ENCODE data around the gene CLEC16A.

The CLEC16A gene

DNA sequence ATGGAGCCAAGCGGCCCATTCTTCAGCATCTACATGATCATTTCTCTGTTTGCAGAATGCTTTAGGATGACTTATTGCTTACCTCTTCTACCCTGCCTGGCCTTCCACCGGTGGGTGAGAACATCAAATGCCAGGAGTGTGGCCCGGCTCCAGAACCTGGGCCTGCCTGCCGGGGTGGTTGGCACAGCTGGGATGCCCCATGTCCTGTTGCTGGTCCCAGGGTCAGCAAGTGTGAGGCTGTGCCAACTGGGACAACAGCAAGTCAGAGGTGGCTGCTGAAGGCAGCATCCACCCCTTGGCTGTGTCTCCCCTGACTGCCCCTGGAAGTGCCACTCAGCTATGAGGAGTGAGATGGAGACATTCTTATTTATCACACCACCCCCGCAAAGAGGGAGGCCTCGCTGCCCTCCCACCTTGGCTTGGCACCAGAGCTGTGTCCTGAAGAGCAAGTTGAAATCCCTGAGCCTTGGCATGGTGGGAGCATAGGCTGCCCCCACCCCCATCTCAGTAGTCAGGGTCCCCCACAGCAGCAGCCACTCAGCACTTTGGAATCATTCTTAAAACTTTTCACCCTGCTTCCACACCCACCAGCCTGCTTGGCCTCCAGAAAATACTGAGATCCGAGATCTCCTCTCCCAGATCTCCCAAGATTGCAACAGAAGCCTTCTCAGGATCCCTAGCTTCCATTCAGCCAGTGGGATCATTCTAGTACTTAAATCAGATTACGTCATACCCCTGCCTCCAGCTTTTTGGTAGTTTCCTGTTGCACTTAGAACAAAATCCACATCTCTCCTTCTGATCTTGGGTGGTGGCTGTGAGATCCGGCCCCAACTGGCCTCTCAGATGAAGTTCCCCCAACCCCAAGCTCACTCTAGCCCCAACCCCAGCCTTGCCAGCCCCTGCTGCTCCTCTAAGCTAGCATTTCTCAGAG, 184.1 kb downstream of the CLEC16A start:
- no peak for DNase-seq

DNA sequence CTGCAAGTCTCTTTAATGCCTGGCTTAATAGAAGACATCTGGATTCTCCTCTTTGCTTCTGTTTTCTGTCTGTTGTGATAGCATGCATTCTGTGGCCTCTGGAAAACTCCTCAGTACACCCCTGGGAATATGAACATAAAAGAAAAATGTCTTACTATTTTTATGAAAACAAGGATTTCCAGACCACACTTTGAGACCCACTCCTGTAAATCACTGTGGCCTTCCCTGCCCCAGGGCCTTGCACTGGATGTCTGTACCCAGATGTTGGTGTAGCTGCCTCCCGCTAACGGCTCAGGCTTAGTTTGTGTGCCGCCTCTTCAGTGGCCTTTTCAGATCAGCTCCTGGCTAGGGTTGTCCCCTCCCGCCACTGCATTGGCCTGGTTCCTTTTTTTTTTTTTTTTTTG, 185.0 kb downstream of the CLEC16A start:
- no peak for DNase-seq

DNA sequence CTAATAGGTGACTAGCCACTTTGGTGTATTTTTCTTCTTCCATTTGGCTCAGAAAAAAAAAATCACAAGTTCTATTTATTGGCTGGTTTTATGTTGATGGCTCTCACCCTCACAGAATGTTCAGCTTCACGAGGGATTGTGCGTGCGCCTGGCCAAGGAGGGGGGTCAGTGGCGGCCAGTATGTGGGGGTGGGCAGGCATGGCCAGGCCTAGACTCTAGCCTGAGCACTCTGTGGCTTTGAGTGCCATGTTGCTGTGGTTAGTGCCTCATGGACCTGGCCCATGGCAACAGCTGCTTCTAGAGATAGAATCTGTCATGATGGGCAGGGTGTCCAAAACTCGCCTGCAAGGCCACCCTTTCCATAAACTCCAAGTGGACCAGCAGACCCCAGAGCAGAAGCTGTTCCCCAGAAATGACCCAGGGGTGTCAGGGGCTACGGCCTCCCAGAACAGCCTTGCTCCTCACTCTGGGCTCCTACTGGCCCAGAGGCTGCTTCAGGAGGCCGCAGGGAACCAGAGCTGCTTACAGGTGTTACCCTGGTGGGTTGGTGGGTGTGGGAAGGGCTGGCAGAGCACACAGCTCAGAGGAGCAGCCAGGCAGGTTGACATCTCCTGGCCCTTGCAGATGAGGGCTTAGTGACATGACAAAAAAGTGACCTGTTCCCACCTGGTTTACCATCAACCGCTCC, 186.8 kb downstream of the CLEC16A start:
- DNase-seq = no peak

DNA sequence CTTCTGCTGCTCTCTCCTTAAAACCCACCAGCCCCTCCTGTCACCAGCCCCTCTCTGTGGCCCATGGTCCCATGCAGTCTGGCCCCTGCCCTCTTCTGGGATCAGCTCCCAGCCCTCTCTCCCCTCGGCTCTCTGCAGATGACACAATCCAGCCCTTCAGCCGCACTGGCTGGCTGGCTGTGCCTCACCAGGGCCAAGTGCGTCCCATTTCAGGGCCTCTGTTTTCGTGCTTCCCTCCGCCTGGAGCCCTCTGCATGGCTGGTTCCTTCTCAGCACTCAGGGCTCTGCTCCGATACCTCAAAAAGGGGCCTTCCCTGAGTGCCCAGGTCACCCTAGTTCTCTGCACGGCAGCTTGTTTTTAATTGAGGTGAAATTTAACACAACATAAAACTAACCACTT, 187.3 kb downstream of the CLEC16A start:
- DNase-seq = no peak

DNA sequence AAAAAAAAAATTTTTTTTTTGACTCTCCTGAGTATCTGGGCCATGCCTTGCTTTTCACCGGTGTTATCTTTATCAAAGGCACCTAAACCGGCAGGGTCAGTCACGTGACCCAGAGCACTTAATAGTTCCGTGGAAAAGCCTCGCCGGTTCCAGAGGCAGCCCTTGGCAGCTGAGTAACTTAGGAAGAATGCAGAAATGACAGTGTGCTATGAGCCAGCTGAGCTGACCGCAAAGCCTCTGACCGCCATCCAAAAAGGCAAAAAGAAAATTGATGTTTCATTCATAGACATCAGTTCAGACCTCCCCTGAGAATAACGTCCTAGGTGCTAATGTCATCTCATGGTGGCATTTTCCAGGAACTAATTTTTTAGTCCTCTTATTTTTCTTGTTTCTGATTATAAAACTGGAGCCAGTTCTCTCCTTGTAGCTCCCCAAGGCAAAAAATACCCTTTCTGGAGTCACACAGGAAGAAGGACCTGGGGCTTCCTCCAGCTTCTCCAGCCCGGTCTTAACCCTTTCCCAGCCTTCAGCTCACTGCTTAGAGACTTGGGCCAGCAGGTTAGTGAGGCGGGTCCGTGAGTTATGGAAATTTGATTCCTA, 189.1 kb downstream of the CLEC16A start:
- no peak for DNase-seq

DNA sequence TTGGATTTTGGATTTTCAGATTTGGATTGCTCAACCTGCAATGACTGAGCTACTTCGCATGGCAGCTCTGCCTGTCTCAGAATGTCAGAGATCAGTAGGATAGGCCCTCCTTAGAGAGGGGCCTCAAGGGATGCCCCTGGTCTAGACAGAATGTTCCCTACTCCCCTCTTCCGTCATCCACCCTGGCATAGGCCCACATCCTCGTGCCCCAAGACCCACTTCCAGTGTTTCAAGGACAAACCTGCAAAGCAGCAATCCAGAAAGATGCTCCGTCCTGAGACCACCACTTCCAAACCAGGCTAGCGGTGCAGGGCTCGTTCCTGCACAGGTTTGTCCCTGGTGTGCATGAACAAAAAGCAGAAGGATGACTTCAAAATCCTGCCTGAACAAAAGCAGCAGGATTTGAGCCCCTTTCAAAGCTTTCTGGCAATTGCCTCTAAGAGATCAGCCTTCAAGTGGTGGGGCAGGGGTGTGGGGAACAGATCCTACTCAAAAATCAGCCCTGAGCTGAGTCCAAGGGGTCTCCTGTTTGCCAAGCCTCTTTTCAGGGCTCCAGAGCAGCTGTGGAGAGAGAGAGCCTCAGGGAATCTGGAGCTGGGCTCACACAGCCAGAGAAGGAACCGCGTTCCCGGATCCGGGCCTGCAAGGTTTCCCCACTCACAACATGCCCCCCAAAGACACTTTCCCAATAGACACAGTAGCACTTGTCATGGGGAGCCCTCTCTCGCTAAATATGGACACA, 190.5 kb downstream of the CLEC16A start:
- no peak for DNase-seq

DNA sequence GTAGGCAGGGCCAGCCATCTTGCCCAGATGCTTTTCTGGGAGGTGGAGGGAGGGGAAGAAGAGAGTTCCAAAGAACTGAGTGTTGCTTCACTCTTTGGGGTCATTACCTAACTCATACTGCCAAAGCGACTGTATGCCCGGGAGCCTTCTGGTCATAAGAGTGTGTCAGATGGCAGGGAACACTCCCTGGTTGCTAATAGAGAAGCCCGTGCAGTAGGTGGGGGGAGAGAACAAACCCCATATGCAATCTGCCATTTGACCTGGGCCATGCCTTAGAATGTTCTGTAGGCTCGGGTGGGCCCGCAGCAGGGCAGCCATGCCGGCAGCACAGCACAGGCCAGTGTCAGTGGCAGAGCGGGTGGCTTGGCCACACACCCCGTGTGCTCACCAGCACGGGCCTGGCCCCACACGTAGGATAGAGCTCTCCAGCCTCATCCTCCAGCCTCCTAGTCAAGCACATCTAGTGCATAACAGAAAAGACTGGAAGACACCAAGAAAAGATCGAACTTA, 191.2 kb downstream of the CLEC16A start:
- DNase-seq = no peak

DNA sequence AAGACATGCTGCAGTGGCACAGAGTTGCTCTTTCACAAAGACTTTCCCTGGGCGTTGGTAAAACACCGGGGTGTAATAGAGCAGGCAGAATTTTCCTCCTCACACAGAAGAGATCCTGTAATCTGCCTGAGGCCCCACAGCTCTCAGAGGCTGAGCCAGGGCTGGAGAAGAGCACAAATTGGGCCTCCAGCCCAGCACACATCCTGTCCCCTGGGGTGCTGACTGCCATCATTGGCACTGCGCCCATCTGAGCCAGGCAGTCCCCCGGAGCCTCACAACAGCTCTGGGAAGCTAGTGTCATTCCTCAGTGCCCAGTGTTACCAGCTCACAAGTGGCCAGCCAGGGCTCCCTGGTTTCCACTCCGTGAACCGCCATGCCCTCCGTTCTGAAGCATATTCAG, 192.2 kb downstream of the CLEC16A start:
- no peak for DNase-seq

DNA sequence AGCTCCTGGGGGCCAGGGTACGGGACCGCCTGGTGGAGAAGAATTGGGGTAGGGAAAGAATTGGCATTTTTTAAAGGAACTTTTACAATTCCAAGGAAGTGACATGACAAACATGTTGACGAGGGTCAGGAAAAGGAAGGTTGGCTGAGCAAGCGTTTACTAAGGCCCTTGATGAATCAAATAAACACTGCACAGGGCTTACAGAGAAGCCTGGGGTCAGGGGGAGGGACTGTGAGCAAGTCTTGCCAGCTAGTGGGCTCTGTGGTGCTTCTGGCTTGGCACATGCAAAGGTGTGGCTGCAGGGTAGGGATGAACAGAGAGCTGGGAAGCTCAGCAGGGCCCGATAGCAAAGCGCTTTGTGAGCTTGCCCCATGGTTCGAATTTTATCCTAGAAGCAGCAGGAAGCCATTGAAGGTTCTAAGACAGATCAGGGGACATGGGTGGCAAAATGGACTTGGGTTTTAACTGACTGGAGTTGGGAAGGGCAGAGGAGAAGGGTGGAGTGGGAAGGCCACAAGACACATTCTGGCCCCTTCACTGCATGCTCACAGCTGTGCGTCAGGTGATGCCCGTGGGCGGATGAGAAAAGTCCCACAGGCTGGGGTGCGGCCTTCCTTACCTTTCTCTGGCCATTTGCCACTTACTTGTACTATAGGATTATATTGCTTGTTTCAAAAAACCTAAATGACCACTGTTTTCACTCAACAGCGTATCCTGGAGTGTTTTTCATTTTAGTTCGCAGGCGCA, 193.8 kb downstream of the CLEC16A start:
- no peak for DNase-seq

DNA sequence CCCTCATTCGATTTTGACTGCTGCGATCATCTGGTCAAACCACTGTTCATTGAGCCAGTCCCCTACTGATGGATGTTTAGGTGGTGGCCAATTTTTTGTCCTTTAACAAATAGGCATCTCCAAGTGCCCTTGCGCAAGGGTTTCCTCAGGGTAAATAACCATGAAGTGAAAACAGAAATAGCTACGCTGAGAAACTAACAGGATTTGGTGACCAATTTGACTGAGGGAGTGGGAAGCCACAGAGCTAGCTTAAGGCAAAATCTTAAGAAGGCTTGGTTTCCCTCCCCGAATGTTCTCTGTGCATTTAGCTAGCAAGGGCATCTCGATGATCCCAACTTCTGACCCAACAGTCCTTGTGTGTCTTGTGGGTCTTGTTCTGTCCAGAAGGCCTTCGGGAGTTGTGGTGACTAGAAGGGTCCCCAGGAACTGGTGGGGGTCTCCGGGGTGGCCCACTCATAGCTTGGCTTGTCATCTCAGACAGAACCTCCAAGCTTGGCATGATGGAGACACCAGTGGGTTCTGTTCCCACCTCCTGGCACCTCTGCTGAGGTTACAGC, 194.5 kb downstream of the CLEC16A start:
- no peak for DNase-seq

DNA sequence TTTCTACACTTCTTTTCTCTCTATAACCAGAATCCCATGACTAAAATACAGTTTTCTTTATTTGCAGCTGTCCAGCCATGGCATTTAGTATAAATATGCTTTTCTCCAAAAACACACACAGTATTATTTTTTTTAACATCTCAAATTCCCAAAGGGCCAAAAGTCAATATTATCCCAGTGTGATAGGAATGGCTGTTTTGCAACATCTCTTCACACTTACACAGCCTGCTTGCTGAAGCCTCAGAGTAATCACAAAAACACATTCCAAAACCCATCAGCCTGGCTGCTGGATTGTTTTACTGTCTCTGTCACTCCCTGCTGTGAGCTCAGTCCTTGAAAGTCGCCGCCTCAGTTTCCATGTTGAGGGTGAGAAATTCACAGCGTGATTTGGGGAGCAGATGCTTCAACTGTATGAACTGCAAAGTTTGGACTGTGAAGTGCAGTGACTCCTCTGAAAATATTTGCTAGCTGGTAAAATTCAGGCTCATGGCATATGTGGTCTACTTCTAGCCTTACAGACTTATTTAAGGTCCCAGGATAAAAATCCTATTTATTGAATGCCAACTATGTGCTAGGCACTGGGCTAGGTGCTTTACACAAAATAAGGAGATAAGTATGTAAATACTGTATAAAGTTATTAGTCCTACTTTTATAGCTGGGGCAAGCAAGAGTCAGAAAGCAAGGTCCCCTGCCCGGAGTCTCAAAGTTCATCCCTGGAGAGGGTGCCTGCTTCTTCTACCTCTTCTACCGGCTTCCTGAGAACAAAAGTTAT, 195.1 kb downstream of the CLEC16A start:
- no peak for DNase-seq

DNA sequence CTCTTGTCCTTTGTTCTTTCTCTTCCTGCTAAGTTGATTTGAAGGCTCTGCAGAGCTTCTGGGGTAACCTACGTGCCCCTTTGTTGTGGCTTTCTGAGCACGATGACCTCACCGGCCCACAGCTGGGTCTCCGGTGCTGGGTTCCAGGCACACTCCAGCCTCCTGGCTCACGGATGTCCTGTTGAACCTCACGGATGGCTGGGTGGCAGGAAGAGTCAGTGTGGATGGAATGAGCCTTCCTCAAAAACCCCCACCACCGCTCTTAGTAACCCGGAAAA, 195.7 kb downstream of the CLEC16A start:
- DNase-seq = no peak

DNA sequence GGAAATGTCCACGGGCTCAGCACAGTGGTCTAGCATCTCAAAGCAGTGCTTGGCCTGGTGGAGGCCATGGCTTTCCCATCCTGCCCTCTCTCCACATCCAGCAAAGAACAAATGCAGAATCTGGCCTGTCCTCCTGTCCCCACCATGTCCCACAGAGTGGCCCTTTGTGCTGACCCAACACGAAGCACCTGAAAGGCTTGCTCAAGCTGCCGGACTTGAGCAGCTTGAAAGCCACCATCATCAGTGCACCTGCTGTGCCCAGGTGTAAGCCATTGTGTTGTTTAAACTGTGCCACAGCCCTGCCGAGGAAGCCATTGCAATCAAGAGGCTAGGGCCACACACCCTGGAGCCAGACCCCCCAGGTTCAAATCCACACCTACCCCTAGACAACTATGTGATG, 196.1 kb downstream of the CLEC16A start:
- DNase-seq = no peak

DNA sequence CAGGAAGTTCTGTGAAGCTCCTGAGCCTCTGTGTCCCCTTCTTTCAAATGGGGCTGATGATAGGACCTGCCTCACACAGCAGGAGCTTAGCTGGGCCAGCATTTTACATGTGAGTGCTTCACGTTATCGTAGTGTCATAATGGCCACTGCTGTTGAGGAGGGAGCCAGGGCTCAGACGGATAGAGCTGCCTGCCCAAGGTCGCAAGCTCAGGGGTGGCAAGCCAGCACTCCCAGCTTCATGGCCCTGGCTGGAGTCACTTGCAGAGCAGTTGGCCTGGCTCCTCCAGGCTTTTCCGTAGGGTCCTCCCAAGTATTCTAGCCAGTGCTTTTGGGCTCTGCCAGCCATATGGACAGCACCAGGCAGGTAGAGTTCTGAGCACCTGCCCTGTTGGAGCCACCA, 196.5 kb downstream of the CLEC16A start:
- no peak for DNase-seq

DNA sequence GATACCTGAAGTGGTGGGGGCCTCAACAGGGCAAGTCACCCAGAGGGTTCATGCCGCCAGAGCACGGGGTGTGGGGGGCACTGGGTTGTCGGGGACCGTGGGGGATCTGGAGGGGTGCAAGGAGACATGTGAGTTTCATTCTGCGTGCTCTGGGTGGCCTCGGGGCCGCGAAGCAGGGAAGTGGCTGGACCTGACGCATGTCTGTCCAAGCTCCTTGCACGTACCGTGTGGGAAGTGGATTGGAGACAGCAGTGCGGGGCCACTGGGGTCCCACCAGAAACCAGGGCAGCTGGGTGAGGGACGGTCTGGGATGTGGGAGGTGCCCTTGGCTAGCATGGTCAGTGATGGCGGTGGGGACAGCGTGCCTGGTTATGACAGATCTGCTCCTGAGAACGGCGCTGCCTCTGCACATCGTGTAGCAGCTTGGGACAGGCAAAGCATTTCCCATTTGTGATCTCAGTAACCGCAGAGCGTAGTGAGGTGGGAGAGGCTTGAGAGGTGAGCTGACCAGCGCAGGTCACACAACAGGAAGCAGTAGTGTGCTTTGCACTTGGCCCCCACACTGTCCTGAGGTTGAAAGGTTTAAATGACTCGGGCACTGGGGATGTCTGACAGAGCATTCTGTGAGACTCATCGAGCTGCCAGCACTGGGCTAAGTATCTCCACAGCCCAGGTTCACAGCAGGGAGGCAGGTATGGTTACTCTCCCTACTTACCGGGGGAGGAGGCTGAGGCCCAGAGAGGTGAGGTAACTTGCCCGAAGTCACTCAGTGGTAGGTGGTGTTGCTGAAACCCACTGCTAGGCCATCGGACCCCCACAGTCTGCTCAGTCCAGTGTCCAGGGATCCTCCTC, 197.3 kb downstream of the CLEC16A start:
- no peak for DNase-seq

DNA sequence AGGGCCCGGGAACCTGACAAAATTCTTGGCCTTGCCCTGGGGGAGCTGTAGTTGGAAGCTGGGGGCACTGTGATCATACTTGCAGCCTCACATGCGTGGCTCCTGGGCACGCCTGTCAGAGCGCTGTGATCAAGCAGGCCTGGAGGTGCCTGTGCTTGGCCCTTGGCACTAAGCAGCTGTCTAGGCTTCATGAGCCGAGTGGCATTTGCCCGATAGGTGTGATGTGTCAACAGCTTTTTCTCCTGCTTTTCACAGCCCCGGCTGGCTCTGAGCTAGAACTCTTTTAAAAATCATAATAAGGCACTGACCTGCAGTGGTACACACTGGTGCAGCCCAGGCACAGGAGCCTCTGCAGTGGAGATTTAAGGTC, 197.9 kb downstream of the CLEC16A start:
- DNase-seq = no peak

DNA sequence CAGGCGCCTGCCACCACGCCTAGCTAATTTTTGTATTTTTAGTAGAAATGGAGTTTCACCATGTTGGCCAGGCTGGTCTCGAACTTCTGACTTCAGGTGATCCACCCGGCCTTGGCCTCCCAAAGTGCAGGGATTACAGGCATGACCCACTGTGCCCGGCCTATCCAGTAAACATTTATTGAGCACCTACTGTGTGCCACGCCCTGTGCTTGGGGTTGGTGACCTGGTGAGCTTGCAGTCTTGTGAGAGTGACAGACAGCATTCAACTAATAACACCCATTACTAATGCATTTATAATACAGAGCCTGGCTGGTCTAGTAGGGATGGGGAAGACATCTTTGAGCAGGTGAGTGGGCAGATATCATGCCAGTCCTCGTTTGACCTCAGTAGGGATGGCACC, 198.6 kb downstream of the CLEC16A start:
- no peak for DNase-seq

DNA sequence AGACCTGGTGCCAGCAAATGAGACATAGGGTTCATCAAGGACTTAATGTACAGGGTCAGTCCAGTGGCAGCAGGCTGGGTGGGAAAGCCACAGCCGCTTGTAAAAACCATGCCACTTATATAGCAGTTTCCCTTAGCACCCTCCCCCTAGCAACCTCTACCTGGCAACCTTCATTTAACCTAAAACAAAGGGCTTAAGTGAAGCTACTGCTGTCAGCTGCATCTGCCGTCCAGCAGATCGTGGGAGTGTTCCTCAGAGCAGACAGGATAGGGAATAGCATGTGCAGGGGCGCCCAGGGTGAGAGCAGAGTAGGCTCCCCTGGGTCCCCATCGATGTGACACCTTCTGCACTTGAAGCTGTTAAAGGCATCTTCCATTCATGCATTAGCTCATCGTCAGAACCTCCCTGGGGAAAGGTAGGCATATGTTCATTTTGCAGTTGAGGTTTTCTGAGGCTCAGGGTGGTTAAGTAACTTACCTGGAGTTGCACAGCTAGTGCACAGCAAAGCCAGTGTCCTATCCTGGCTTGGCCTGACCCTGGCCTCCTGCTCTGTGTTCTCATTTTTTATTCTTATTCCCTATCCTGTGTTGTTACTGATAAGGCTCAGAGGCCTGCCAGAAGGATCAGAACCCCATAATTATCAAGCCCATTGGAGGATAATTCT, 199.1 kb downstream of the CLEC16A start:
- no peak for DNase-seq

DNA sequence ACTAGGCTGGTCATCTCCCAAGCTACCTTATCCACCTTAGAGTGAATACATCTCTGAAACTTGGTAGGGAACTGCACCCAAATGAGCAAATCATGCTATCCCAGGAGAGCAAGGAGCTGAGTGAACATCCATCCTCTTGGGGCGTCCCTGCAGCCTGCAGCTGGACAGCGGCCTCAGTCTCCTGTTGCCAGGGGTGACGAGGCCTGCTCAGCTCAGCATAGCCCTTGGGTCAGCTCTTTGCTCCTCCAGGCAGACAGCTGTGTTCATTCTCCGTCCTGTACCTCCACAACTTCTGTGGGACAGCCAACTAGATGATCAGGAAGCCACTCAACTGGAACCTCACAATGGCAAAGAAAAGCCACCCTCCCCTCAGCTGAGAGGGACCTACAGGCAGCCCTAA, 199.8 kb downstream of the CLEC16A start:
- DNase-seq = no peak

Measured in cortex of kidney (tissue), 1 donor.